ENCODE results near the gene YIF1A. TPM values are rescaled to one million over a fixed set of nuclear protein-coding genes. Genes with fewer than 3 reads are reported as not detected.
A peak's percentile ranks its signal among the peaks of the same experiment; 100 is the strongest.

Gene YIF1A, protein sequence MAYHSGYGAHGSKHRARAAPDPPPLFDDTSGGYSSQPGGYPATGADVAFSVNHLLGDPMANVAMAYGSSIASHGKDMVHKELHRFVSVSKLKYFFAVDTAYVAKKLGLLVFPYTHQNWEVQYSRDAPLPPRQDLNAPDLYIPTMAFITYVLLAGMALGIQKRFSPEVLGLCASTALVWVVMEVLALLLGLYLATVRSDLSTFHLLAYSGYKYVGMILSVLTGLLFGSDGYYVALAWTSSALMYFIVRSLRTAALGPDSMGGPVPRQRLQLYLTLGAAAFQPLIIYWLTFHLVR
- 165 and 182 TPM in 2 replicates for total RNA-seq

DNA sequence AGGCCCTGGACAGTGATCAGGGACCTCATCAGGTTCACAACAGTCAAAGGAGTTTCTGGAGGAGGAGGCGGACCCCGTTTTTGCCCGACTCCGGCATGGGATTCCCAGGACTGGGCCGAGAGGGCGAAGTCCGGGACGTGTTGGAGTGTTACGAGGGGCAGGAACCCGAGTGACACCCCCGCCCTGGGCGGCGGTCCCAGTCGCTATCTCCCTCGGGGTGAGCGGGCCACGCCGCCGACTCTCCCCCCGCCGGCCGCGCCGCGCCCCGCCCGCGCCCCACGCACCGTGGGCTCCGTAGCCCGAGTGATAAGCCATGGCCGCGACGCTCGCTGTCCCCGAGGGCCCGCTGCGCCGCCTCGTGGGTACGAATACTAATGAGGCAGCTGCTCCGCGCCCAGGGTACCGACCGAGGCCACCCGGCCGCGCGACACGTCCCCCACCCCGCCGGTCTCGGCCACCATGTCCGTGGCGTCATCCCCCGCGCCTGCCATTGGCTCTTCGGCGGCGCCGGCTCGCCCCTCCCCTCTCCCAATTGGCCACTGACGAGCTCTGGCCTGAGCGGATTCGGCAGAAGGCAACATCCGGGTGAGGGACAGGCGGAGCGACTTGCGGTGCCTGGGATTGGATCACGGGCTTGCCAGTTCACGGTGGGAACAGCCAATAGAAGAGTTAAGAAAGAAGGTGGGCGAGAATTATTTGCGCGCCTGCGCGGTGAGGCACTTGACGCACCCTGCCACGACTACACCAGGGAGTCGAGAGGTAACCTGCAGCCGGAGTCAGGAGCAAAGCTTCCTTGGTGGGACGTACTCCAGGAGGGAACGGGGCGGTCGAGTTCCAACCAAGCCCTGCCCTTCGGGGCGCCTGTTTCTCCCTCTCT lies at the start of gene YIF1A:
YIF1A (minus strand) TSS at position 473 of the 877 bp plus-strand sequence; CDS start at position 315, 158 bp downstream.
- TF ChIP-seq CTCF (IDR thresholded peaks at IDR 0.05; ENCODE audit: extremely low read depth, low read depth, low read length) = no peak
- H3K27ac ChIP-seq (ENCODE audit: low read depth, low read length) = peak within 1 kb of the TSS; percentile 97
- H3K4me3 ChIP-seq (ENCODE audit: insufficient read depth, low read length) = peak within 1 kb of the TSS; percentile 98
- peaks cover 36% of the 10 kb centered on the region for H3K27me3 ChIP-seq (ENCODE audit: insufficient read depth, low read length)
- peaks cover 24% of the 10 kb centered on the region for H4K20me1 ChIP-seq (ENCODE audit: insufficient read depth, low read length)
- peak within 1 kb of the TSS; percentile 96 for H2AFZ ChIP-seq (ENCODE audit: low read length)
- peak within 1 kb of the TSS; percentile 99 for H3K4me2 ChIP-seq (ENCODE audit: insufficient read depth, low read length)
- H3K36me3 ChIP-seq (ENCODE audit: insufficient read depth, low read length) = peaks cover 27% of the 10 kb centered on the region
- H3K4me1 ChIP-seq (ENCODE audit: insufficient read depth, low read length) = peaks cover 21% of the 10 kb centered on the region
- peak; percentile 100 for DNase-seq (ENCODE audit: insufficient read length, low spot score, missing footprints)
- peaks cover 47% of the 10 kb centered on the region for H3K79me2 ChIP-seq (ENCODE audit: insufficient read depth, low read length)
- no peaks in the 10 kb centered on the region for H3K9me3 ChIP-seq (ENCODE audit: low read depth, low read length)

GRCh38 chr11:66337103-66337899 lies 48.4 kb upstream of the YIF1A start:
- Histone ChIP-seq H3K4me2 (ENCODE audit: insufficient read depth, low read length) (peak overlapping the region; percentile 96), H3K36me3 (ENCODE audit: insufficient read depth, low read length) (peaks cover 57% of the 10 kb centered on the region), H2AFZ (ENCODE audit: low read length) (no peak overlapping the region), H3K4me3 (ENCODE audit: insufficient read depth, low read length) (peak overlapping the region; percentile 26), H4K20me1 (ENCODE audit: insufficient read depth, low read length) (peaks cover 34% of the 10 kb centered on the region), H3K27me3 (ENCODE audit: insufficient read depth, low read length) (no peaks in the 10 kb centered on the region), H3K79me2 (ENCODE audit: insufficient read depth, low read length) (peaks cover 42% of the 10 kb centered on the region), H3K4me1 (ENCODE audit: insufficient read depth, low read length) (peaks cover 28% of the 10 kb centered on the region), H3K27ac (ENCODE audit: low read depth, low read length) (peak overlapping the region; percentile 97), H3K9me3 (ENCODE audit: low read depth, low read length) (no peaks in the 10 kb centered on the region)
- TF ChIP-seq CTCF (IDR thresholded peaks at IDR 0.05; ENCODE audit: extremely low read depth, low read depth, low read length) = no peak
- DNase-seq (ENCODE audit: insufficient read length, low spot score, missing footprints) = peak; percentile 89

- H3K4me2 ChIP-seq (ENCODE audit: insufficient read depth, low read length) = peak within 1 kb of the TSS; percentile 96
- peaks cover 36% of the 10 kb centered on the region for H4K20me1 ChIP-seq (ENCODE audit: insufficient read depth, low read length)
- H3K27ac ChIP-seq (ENCODE audit: low read depth, low read length) = peak within 1 kb of the TSS; percentile 97
- DNase-seq (ENCODE audit: insufficient read length, low spot score, missing footprints) = peak; percentile 100
- no peaks in the 10 kb centered on the region for H3K9me3 ChIP-seq (ENCODE audit: low read depth, low read length)
- H3K36me3 ChIP-seq (ENCODE audit: insufficient read depth, low read length) = peaks cover 57% of the 10 kb centered on the region
- H2AFZ ChIP-seq (ENCODE audit: low read length) = peak within 1 kb of the TSS; percentile 62
- peaks cover 37% of the 10 kb centered on the region for H3K79me2 ChIP-seq (ENCODE audit: insufficient read depth, low read length)
- no peaks in the 10 kb centered on the region for H3K27me3 ChIP-seq (ENCODE audit: insufficient read depth, low read length)
- H3K4me1 ChIP-seq (ENCODE audit: insufficient read depth, low read length) = peaks cover 28% of the 10 kb centered on the region
- TF ChIP-seq CTCF (IDR thresholded peaks at IDR 0.05; ENCODE audit: extremely low read depth, low read depth, low read length) = peak; percentile 29
- peak within 1 kb of the TSS; percentile 82 for H3K4me3 ChIP-seq (ENCODE audit: insufficient read depth, low read length)
These were observed 47.5 kb upstream of the YIF1A start, which contains the start of gene RIN1 for GRCh38 chr11:66336234-66337102. RIN1 (minus strand) TSS chr11:66336434; CDS start chr11:66336402, 32 bp downstream.
